ENCODE data around the gene CACNA1D. TPM values are rescaled to one million over a fixed set of nuclear protein-coding genes. Genes with fewer than 3 reads are reported as not detected.

The CACNA1D gene
- polyA plus RNA-seq, 4 donors: 2.2 to 133 (median 6.2) TPM

- Histone ChIP-seq H3K4me1 (ENCODE audit: control insufficient read depth in 3 of 3, insufficient read depth in 2 of 3, low read depth in 1 of 3, low read length in 2 of 3) (peaks cover 0 to 12% (median 3%) of the 10 kb centered on the region in 3 donors), H3K27ac (ENCODE audit: low read depth in 1 of 3, low read length in 2 of 3) (peak overlapping the region in 2 of 3 donors; percentile 6 to 43), H3K27me3 (ENCODE audit: control insufficient read depth in 3 of 3, insufficient read depth in 3 of 3, low read length in 3 of 3) (no peaks in the 10 kb centered on the region), H3K4me3 (ENCODE audit: low read depth in 1 of 3, low read length in 3 of 3) (no peak overlapping the region), H3K9me3 (ENCODE audit: control insufficient read depth in 2 of 2, insufficient read depth in 1 of 2, low read depth in 1 of 2, low read length in 1 of 2) (no peaks in the 10 kb centered on the region), H3K36me3 (ENCODE audit: control insufficient read depth in 3 of 3, insufficient read depth in 2 of 3, low read depth in 1 of 3, low read length in 3 of 3) (peaks cover 0 to 31% (median 0%) of the 10 kb centered on the region in 3 donors)
- FAIRE-seq (no peak), DNase-seq (peak; percentile 43 to 66)
- 65 to 72% (median 65%) methylated on average over 14 of the region's 14 CpGs for WGBS, 3 donors
These were observed 31.6 kb downstream of the CACNA1D start for GRCh38 chr3:53525765-53526703.

DNA sequence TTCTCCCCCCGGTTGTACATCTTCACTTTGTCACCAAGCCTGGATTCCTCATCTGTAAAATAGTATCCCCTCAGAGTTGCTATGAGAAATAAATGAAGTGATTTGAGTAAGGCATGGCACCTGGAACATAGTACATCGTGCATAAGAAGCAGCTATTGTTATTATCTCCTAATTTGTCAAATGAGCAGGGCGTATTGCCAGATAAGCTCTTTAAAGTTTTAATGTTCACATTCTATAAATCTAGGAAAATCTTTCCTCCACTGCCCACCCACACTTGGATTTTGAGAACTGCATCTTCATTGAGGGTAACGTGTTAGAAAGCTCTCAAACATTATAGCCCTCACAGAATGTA lies 32.3 kb downstream of the CACNA1D start:
- H3K9me3 ChIP-seq (ENCODE audit: control insufficient read depth in 2 of 2, insufficient read depth in 1 of 2, low read depth in 1 of 2, low read length in 1 of 2): no peaks in the 10 kb centered on the region
- H3K4me1 ChIP-seq (ENCODE audit: control insufficient read depth in 3 of 3, insufficient read depth in 2 of 3, low read depth in 1 of 3, low read length in 2 of 3): peaks cover 0 to 12% (median 3%) of the 10 kb centered on the region in 3 donors
- no peak overlapping the region for H3K4me3 ChIP-seq (ENCODE audit: low read depth in 1 of 3, low read length in 3 of 3)
- H3K27ac ChIP-seq (ENCODE audit: low read depth in 1 of 3, low read length in 2 of 3): no peak overlapping the region
- FAIRE-seq (no peak), DNase-seq (no peak)
- H3K36me3 ChIP-seq (ENCODE audit: control insufficient read depth in 3 of 3, insufficient read depth in 2 of 3, low read depth in 1 of 3, low read length in 3 of 3): peaks cover 0 to 27% (median 0%) of the 10 kb centered on the region in 3 donors
- H3K27me3 ChIP-seq (ENCODE audit: control insufficient read depth in 3 of 3, insufficient read depth in 3 of 3, low read length in 3 of 3): no peaks in the 10 kb centered on the region
- 36 to 55% (median 42%) methylated on average over 4 of the region's 4 CpGs for WGBS, 3 donors

DNA sequence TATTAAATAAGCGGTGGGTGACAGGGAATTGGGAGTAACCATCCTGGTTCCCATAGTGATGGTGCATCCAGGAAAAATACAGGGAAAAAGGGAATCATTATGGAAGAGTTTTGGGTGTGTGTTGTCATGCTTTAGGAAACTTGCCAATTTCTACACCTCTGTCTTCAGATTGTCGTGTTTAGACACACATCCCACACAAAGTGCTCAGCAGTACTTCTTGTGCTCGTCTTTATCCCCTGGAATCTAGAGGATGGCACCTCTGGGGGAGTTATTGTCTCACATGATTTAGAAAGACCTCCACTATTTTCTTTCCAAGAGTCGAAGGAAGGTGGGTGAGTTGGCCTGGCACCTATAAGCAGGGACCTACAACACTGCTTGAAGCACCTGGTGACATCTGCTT lies 35.8 kb downstream of the CACNA1D start:
- Histone ChIP-seq H3K4me1 (ENCODE audit: control insufficient read depth in 3 of 3, insufficient read depth in 2 of 3, low read depth in 1 of 3, low read length in 2 of 3) (peaks cover 0 to 12% (median 3%) of the 10 kb centered on the region in 3 donors), H3K27ac (ENCODE audit: low read depth in 1 of 3, low read length in 2 of 3) (no peak overlapping the region), H3K9me3 (ENCODE audit: control insufficient read depth in 2 of 2, insufficient read depth in 1 of 2, low read depth in 1 of 2, low read length in 1 of 2) (no peaks in the 10 kb centered on the region), H3K4me3 (ENCODE audit: low read depth in 1 of 3, low read length in 3 of 3) (no peak overlapping the region), H3K36me3 (ENCODE audit: control insufficient read depth in 3 of 3, insufficient read depth in 2 of 3, low read depth in 1 of 3, low read length in 3 of 3) (peaks cover 0 to 34% (median 0%) of the 10 kb centered on the region in 3 donors), H3K27me3 (ENCODE audit: control insufficient read depth in 3 of 3, insufficient read depth in 3 of 3, low read length in 3 of 3) (no peaks in the 10 kb centered on the region)
- no peak for FAIRE-seq
- no peak for DNase-seq
- 82 to 87% (median 86%) methylated on average over 4 of the region's 4 CpGs for whole genome bisulfite sequencing, 3 donors

- H3K9me3 ChIP-seq (ENCODE audit: control insufficient read depth in 2 of 2, insufficient read depth in 1 of 2, low read depth in 1 of 2, low read length in 1 of 2): no peaks in the 10 kb centered on the region
- H3K4me3 ChIP-seq (ENCODE audit: low read depth in 1 of 3, low read length in 3 of 3): no peak overlapping the region
- peaks cover 0 to 27% (median 0%) of the 10 kb centered on the region in 3 donors for H3K36me3 ChIP-seq (ENCODE audit: control insufficient read depth in 3 of 3, insufficient read depth in 2 of 3, low read depth in 1 of 3, low read length in 3 of 3)
- H3K27ac ChIP-seq (ENCODE audit: low read depth in 1 of 3, low read length in 2 of 3): no peak overlapping the region
- no peak for FAIRE-seq
- DNase-seq: peak; percentile 43 to 66
- 35 to 65% (median 47%) methylated on average over 3 of the region's 3 CpGs for WGBS, 3 donors
- H3K4me1 ChIP-seq (ENCODE audit: control insufficient read depth in 3 of 3, insufficient read depth in 2 of 3, low read depth in 1 of 3, low read length in 2 of 3): peaks cover 0 to under 1% (median 0%) of the 10 kb centered on the region in 3 donors
- H3K27me3 ChIP-seq (ENCODE audit: control insufficient read depth in 3 of 3, insufficient read depth in 3 of 3, low read length in 3 of 3): no peaks in the 10 kb centered on the region
These were observed 37.3 kb downstream of the CACNA1D start for GRCh38 chr3:53531749-53532148.

DNA sequence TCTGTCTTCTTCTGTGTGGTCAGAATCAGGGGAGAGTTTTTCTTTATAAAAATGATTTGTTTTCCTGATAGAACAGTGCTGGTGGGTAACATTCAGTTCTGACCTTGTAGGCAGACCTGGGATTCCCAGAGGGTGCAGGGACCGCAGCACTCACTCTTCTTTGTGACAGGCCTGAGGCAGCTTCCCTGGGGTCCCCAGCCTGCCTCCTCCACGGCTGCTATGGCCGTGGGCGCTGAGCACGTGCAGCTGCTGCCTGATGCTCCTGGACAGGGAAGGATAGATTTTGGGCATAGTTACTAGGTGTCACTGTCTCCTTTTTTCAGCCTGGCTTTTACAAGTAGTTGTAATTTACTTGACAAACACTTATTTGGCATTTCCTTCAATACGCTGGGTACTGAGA lies 39.1 kb downstream of the CACNA1D start:
- H3K4me1 ChIP-seq (ENCODE audit: control insufficient read depth in 3 of 3, insufficient read depth in 2 of 3, low read depth in 1 of 3, low read length in 2 of 3): no peaks in the 10 kb centered on the region
- H3K27me3 ChIP-seq (ENCODE audit: control insufficient read depth in 3 of 3, insufficient read depth in 3 of 3, low read length in 3 of 3): no peaks in the 10 kb centered on the region
- 89 to 92% (median 90%) methylated on average over 6 of the region's 6 CpGs for WGBS, 3 donors
- peaks cover 0 to 27% (median 0%) of the 10 kb centered on the region in 3 donors for H3K36me3 ChIP-seq (ENCODE audit: control insufficient read depth in 3 of 3, insufficient read depth in 2 of 3, low read depth in 1 of 3, low read length in 3 of 3)
- no peak overlapping the region for H3K4me3 ChIP-seq (ENCODE audit: low read depth in 1 of 3, low read length in 3 of 3)
- DNase-seq: no peak
- FAIRE-seq: no peak
- no peak overlapping the region for H3K27ac ChIP-seq (ENCODE audit: low read depth in 1 of 3, low read length in 2 of 3)
- H3K9me3 ChIP-seq (ENCODE audit: control insufficient read depth in 2 of 2, insufficient read depth in 1 of 2, low read depth in 1 of 2, low read length in 1 of 2): no peaks in the 10 kb centered on the region

DNA sequence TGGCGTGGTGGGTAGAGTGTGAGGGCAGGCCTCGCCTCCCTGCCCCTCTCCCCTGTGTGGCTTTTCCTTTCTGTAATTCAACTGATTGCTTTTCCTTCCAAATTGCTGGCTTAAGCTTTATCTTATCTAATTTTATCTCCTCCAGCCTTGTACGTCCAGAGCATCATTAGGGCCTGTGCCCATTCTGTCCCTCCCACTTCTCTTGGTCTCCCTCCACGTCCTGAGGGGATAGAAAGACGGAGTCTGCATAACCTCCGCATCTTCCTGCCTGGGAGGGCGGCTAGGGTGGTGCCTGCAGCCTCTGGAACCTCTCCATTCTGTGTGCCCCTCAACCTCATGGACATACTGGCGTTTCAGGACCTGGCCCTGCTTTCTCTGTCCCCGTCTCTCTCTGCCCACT lies 39.8 kb downstream of the CACNA1D start:
- DNase-seq: no peak
- no peaks in the 10 kb centered on the region for H3K27me3 ChIP-seq (ENCODE audit: control insufficient read depth in 3 of 3, insufficient read depth in 3 of 3, low read length in 3 of 3)
- H3K36me3 ChIP-seq (ENCODE audit: control insufficient read depth in 3 of 3, insufficient read depth in 2 of 3, low read depth in 1 of 3, low read length in 3 of 3): peaks cover 0 to 29% (median 0%) of the 10 kb centered on the region in 3 donors
- WGBS, 3 donors: 82 to 87% (median 82%) methylated on average over 9 of the region's 9 CpGs
- no peak overlapping the region for H3K4me3 ChIP-seq (ENCODE audit: low read depth in 1 of 3, low read length in 3 of 3)
- FAIRE-seq: no peak
- H3K4me1 ChIP-seq (ENCODE audit: control insufficient read depth in 3 of 3, insufficient read depth in 2 of 3, low read depth in 1 of 3, low read length in 2 of 3): no peaks in the 10 kb centered on the region
- no peak overlapping the region for H3K27ac ChIP-seq (ENCODE audit: low read depth in 1 of 3, low read length in 2 of 3)
- no peaks in the 10 kb centered on the region for H3K9me3 ChIP-seq (ENCODE audit: control insufficient read depth in 2 of 2, insufficient read depth in 1 of 2, low read depth in 1 of 2, low read length in 1 of 2)

GRCh38 chr3:53534676-53535400 lies 40.4 kb downstream of the CACNA1D start:
- Histone ChIP-seq H3K36me3 (ENCODE audit: control insufficient read depth in 3 of 3, insufficient read depth in 2 of 3, low read depth in 1 of 3, low read length in 3 of 3) (peaks cover 0 to 29% (median 0%) of the 10 kb centered on the region in 3 donors), H3K9me3 (ENCODE audit: control insufficient read depth in 2 of 2, insufficient read depth in 1 of 2, low read depth in 1 of 2, low read length in 1 of 2) (no peaks in the 10 kb centered on the region), H3K4me3 (ENCODE audit: low read depth in 1 of 3, low read length in 3 of 3) (no peak overlapping the region), H3K27me3 (ENCODE audit: control insufficient read depth in 3 of 3, insufficient read depth in 3 of 3, low read length in 3 of 3) (no peaks in the 10 kb centered on the region), H3K27ac (ENCODE audit: low read depth in 1 of 3, low read length in 2 of 3) (no peak overlapping the region), H3K4me1 (ENCODE audit: control insufficient read depth in 3 of 3, insufficient read depth in 2 of 3, low read depth in 1 of 3, low read length in 2 of 3) (no peaks in the 10 kb centered on the region)
- FAIRE-seq: no peak
- DNase-seq: no peak
- whole genome bisulfite sequencing, 3 donors: 70 to 88% (median 83%) methylated on average over 13 of the region's 13 CpGs

DNA sequence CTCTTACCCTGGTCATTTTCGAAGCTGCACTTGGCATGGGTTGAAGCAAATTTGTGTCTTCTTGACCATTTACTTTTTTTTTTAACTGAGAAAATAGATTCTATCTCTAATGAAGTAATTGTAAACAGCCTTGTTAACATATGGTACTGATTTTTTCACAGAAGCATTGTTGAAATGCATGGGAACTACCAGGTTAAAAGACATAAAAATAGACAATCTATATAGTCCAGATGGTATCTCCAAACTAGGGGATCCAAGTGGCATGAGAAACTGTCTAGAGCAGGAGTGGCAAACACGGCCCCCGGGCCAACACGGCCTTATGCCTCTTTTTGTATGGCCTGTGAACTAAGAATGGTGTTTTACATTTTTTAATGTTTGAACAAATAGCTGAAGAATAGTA lies 41.9 kb downstream of the CACNA1D start:
- FAIRE-seq: no peak
- no peak overlapping the region for H3K27ac ChIP-seq (ENCODE audit: low read depth in 1 of 3, low read length in 2 of 3)
- no peak overlapping the region for H3K4me3 ChIP-seq (ENCODE audit: low read depth in 1 of 3, low read length in 3 of 3)
- H3K4me1 ChIP-seq (ENCODE audit: control insufficient read depth in 3 of 3, insufficient read depth in 2 of 3, low read depth in 1 of 3, low read length in 2 of 3): no peaks in the 10 kb centered on the region
- no peaks in the 10 kb centered on the region for H3K9me3 ChIP-seq (ENCODE audit: control insufficient read depth in 2 of 2, insufficient read depth in 1 of 2, low read depth in 1 of 2, low read length in 1 of 2)
- no peaks in the 10 kb centered on the region for H3K27me3 ChIP-seq (ENCODE audit: control insufficient read depth in 3 of 3, insufficient read depth in 3 of 3, low read length in 3 of 3)
- peaks cover 0 to 25% (median 0%) of the 10 kb centered on the region in 3 donors for H3K36me3 ChIP-seq (ENCODE audit: control insufficient read depth in 3 of 3, insufficient read depth in 2 of 3, low read depth in 1 of 3, low read length in 3 of 3)
- DNase-seq: no peak
- WGBS, 3 donors: 91 to 94% (median 91%) methylated on average over 4 of the region's 4 CpGs
